GM12891 (cell line): ENCODE measurements around the gene GAL3ST3.

ENCODE experiments used
- POLR2A ChIP-seq: IDR thresholded peaks from 2 replicates; pipeline ENCODE4 v1.6.1; 2011; ENCODE audit warnings: low read depth, low read length, control low read depth
- POLR2AphosphoS5 ChIP-seq: IDR thresholded peaks from 2 replicates; pipeline ENCODE4 v1.6.1; 2011; ENCODE audit warnings: low read depth, low read length, control low read depth
- POU2F2 ChIP-seq: IDR thresholded peaks from 2 replicates; pipeline ENCODE4 v1.6.1; 2011; ENCODE audit warnings: low read depth, mild to moderate bottlenecking, control low read depth, low read length, moderate library complexity
- SPI1 ChIP-seq: IDR thresholded peaks from 2 replicates; pipeline ENCODE4 v1.6.1; 2011; ENCODE audit warnings: low read depth, low read length, control low read depth

GRCh38 chr11:66063900-66064299 is 14.9 kb upstream of the GAL3ST3 start:
- TF ChIP-seq POLR2A (no peak), POLR2AphosphoS5 (no peak), SPI1 (no peak), POU2F2 (no peak)
